ENCODE results near the gene CENPVL2.
A peak's percentile ranks its signal among the peaks of the same experiment; 100 is the strongest.
"Not testable (repeated sequence)": the region's sequence is repeated elsewhere in the genome, so short reads cannot be mapped to it uniquely, and the experiment has no call there.

The CENPVL2 gene

DNA sequence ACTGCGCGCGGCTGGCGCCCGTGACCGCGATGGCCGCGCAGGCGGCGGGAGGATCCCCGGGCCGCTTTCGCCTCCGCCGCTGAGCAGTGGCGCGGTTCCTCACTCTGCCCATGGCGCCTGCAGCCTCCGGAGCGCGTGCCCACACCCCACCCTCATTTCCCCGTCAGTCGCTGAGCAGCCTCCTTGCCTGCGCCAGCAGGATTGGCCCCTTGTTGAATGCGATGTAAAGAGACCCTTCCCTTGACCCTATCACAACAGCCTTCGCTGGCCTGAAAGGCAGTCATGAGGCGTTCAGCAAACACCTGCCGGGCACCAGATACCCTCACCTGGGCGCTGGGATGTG lies at the start of gene CENPVL2:
CENPVL2 (minus strand) TSS at position 112 of the 343 bp plus-strand sequence; CDS start at position 112, 0 bp downstream.
- not testable (repeated sequence) for H3K27me3 Mint-ChIP-seq, H3K36me3 Mint-ChIP-seq, H3K4me1 Mint-ChIP-seq, H3K9me3 Mint-ChIP-seq, H3K27ac Mint-ChIP-seq, H3K4me3 Mint-ChIP-seq

DNA sequence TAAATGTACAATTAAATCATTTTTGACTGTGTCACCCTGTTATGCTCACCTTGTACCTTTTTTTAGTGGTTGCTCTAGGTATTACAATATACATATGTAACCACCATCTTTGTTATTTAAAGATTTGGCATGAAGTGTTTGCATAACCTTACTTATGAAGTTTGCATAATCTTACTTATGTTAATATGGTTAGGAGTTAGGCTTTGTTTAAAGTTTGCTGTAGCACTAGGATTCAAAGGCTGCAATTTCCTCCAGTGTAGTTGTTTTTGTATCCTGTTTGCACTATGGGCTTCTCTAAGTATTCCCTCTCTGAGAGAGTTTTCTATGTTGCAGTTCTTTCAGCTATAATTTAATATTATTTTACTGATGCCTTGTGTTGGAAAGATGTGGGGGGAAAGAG lies 45.6 kb upstream of the CENPVL2 start:
- H3K9me3 Mint-ChIP-seq = no peaks in the 10 kb centered on the region
- H3K27me3 Mint-ChIP-seq = peaks cover 1% of the 10 kb centered on the region
- H3K4me1 Mint-ChIP-seq = no peaks in the 10 kb centered on the region
- H3K4me3 Mint-ChIP-seq = no peak overlapping the region
- no peak overlapping the region for H3K27ac Mint-ChIP-seq
- H3K36me3 Mint-ChIP-seq = no peaks in the 10 kb centered on the region

DNA sequence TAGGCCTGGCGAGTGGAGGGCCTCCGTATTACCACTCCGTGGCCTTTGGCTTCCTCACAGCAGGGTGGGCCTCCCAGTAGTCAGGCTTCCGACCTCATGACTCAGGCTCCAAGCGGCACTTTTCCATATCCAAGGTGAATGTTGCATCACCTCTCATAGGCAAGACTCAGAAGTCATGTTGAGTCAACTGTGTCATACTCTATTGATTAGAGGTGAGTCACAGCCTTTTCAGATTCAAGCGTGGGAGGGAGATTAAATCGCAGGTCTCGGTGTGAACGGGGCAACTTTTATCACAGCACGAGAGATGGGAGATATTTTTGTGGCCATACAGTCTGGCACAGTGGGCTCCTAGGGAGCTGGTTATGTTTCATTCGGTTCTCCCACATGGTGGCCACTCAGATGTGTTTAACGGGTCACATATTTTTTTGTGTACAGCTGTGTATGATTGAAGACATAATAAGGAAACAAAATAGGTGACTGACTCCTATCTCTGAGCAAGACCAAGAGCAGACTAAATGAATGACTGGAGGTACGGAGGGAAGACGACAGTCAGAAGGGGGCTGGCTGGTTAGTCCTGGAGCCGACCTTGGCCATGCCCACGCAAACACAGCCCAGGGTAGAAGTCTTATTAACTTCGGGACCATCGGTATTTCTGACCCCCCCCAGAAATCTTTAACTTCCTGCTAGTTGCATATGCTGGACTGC lies 30.5 kb upstream of the CENPVL2 start:
- H3K36me3 Mint-ChIP-seq, H3K27me3 Mint-ChIP-seq, H3K4me3 Mint-ChIP-seq: not testable (repeated sequence)

DNA sequence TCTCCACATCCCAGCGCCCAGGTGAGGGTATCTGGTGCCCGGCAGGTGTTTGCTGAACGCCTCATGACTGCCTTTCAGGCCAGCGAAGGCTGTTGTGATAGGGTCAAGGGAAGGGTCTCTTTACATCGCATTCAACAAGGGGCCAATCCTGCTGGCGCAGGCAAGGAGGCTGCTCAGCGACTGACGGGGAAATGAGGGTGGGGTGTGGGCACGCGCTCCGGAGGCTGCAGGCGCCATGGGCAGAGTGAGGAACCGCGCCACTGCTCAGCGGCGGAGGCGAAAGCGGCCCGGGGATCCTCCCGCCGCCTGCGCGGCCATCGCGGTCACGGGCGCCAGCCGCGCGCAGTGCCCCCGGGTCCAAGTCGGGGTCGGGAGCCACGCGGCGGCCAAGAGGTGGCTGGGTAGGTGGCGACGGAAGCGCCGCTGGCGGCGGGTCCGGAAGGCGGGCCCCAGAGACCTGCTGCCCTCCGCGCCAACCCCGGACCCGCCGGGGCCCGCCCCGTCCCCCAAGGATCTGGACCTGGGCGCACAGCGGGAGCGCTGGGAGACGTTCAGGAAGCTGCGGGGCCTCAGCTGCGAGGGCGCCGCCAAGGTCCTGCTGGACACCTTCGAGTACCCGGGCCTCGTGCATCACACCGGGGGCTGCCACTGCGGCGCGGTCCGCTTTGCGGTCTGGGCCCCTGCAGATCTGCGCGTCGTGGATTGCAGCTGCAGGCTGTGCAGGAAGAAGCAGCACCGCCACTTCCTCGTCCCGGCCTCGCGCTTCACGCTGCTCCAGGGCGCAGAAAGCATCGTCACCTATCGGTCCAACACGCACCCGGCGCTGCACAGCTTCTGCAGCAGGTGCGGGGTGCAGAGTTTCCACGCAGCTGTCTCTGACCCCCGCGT lies 27.9 kb upstream of the CENPVL2 start, which contains the start of gene CENPVL1:
CENPVL1 (plus strand) TSS at position 236 of the 888 bp plus-strand sequence; CDS start at position 236, 0 bp downstream.
- not testable (repeated sequence) for H3K9me3 Mint-ChIP-seq, H3K4me3 Mint-ChIP-seq, H3K27me3 Mint-ChIP-seq, H3K27ac Mint-ChIP-seq, H3K36me3 Mint-ChIP-seq, H3K4me1 Mint-ChIP-seq

More for the DNA sequence above, 30.5 kb upstream of the CENPVL2 start:
- not testable (repeated sequence) for H3K9me3 Mint-ChIP-seq, H3K4me1 Mint-ChIP-seq, H3K27ac Mint-ChIP-seq

DNA sequence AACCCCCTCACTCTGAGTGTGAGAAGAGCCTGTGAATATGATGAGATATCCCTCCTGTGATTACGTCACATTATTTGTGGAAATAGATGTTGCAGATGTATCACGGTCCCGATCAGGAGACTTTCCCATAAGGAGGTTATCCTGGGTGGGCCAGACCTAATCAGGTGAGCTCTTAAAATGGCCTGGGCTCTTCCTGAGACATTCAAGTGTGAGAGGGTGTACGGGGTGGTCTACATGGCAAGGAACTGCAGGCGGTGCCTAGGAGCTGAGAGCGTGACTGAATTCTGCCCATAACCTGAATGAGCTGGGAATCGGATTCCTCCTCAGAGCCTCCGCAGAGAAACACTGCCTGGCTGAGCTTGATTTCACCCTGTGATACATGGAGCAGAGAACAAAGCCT lies 14.8 kb upstream of the CENPVL2 start:
- Mint-ChIP-seq H3K27ac (no peak overlapping the region), H3K27me3 (no peaks in the 10 kb centered on the region), H3K9me3 (no peaks in the 10 kb centered on the region), H3K36me3 (no peaks in the 10 kb centered on the region), H3K4me1 (no peaks in the 10 kb centered on the region), H3K4me3 (no peak overlapping the region)

DNA sequence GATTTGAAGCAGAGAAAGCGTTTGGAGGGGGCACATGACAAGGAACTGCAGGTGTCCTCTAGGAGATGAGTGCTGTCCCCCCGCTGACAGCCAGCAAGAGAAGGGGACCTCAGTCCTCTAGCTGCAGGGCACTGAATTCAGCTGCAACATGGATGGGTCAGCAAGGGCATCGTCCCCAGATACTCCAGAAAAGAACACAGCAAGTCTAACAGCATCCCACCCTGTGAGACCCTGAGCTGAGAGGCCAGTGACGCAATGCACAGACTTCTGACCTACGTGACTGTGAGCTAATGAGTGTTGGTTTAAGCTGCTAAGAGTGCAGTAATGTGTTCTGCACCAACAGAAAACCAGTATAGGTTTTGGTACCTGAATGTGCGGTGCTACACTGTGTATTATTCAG lies 11.6 kb upstream of the CENPVL2 start:
- Mint-ChIP-seq H3K36me3 (no peaks in the 10 kb centered on the region), H3K4me3 (no peak overlapping the region), H3K27ac (no peak overlapping the region), H3K4me1 (no peaks in the 10 kb centered on the region), H3K9me3 (no peaks in the 10 kb centered on the region), H3K27me3 (no peaks in the 10 kb centered on the region)

DNA sequence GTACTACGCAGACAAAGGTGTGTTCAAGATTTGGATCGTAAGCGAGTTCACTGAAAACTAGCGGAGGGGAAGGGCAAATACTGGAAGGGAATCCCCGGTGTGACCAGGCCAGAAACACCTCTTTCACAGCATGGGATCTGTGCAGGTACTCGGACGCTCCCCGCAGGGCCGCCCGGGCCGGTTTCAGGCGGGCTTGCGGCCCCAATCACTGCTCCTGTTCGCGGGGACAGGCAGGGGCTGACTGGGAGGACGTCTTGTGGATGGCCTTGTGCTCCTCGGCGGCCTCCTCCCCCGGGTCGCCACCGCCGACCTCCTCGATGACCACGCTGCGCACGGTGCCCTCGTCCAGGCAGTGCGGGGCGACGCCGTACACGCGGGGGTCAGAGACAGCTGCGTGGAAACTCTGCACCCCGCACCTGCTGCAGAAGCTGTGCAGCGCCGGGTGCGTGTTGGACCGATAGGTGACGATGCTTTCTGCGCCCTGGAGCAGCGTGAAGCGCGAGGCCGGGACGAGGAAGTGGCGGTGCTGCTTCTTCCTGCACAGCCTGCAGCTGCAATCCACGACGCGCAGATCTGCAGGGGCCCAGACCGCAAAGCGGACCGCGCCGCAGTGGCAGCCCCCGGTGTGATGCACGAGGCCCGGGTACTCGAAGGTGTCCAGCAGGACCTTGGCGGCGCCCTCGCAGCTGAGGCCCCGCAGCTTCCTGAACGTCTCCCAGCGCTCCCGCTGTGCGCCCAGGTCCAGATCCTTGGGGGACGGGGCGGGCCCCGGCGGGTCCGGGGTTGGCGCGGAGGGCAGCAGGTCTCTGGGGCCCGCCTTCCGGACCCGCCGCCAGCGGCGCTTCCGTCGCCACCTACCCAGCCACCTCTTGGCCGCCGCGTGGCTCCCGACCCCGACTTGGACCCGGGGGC lies 567 bp downstream of the CENPVL2 start:
- not testable (repeated sequence) for H3K27me3 Mint-ChIP-seq, H3K36me3 Mint-ChIP-seq, H3K4me1 Mint-ChIP-seq, H3K4me3 Mint-ChIP-seq, H3K27ac Mint-ChIP-seq, H3K9me3 Mint-ChIP-seq

DNA sequence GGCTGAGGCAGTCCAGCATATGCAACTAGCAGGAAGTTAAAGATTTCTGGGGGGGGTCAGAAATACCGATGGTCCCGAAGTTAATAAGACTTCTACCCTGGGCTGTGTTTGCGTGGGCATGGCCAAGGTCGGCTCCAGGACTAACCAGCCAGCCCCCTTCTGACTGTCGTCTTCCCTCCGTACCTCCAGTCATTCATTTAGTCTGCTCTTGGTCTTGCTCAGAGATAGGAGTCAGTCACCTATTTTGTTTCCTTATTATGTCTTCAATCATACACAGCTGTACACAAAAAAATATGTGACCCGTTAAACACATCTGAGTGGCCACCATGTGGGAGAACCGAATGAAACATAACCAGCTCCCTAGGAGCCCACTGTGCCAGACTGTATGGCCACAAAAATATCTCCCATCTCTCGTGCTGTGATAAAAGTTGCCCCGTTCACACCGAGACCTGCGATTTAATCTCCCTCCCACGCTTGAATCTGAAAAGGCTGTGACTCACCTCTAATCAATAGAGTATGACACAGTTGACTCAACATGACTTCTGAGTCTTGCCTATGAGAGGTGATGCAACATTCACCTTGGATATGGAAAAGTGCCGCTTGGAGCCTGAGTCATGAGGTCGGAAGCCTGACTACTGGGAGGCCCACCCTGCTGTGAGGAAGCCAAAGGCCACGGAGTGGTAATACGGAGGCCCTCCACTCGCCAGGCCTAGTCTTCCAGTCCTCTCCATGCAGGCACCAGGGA lies 2.8 kb downstream of the CENPVL2 start:
- not testable (repeated sequence) for H3K4me3 Mint-ChIP-seq, H3K36me3 Mint-ChIP-seq, H3K27ac Mint-ChIP-seq

DNA sequence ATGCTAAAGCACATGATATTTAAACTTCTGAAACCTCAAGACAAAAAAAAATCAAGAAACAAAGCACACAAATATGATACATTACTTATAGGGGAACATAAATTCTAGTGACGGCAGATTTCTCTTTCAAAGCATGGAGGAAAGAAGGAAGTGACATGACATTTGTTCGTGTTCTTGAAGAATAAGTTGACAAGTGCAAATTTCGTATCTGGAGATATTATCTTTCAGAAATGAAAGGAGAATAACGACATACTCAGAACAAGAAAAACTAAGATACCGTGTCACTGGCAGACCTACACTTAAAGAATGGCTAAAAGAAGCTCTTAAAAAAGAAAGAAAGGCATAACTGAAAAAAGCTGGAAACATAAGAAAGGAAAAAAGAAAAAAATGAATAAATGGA lies 16.6 kb downstream of the CENPVL2 start:
- no peaks in the 10 kb centered on the region for H3K9me3 Mint-ChIP-seq
- H3K27ac Mint-ChIP-seq = no peak overlapping the region
- H3K4me3 Mint-ChIP-seq = peak overlapping the region; percentile 36
- no peaks in the 10 kb centered on the region for H3K36me3 Mint-ChIP-seq
- H3K4me1 Mint-ChIP-seq = peaks cover 6% of the 10 kb centered on the region
- H3K27me3 Mint-ChIP-seq = peaks cover 2% of the 10 kb centered on the region

More for the DNA sequence above, 2.8 kb downstream of the CENPVL2 start:
- H3K9me3 Mint-ChIP-seq, H3K4me1 Mint-ChIP-seq, H3K27me3 Mint-ChIP-seq: not testable (repeated sequence)

DNA sequence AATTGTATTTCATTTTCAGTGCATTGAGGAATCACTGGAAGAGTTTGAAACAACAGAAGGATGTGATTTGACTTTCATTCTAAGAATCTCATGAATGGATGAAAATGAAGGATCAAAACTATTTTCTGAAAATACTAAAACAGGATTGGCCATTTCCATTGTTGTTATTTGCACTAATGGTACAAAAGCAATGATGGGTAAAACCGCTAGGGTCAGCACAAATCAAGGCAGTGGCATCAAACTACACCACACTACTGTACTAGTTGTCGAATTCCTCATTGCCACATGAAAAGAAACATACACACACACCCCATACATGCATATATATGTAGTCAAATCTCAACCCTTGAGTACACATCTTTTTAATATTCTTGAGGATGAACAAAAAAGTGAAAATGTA lies 39.3 kb downstream of the CENPVL2 start:
- Mint-ChIP-seq H3K4me3 (no peak overlapping the region), H3K4me1 (no peaks in the 10 kb centered on the region), H3K9me3 (no peaks in the 10 kb centered on the region), H3K36me3 (no peaks in the 10 kb centered on the region), H3K27ac (no peak overlapping the region), H3K27me3 (peaks cover 10% of the 10 kb centered on the region)

DNA sequence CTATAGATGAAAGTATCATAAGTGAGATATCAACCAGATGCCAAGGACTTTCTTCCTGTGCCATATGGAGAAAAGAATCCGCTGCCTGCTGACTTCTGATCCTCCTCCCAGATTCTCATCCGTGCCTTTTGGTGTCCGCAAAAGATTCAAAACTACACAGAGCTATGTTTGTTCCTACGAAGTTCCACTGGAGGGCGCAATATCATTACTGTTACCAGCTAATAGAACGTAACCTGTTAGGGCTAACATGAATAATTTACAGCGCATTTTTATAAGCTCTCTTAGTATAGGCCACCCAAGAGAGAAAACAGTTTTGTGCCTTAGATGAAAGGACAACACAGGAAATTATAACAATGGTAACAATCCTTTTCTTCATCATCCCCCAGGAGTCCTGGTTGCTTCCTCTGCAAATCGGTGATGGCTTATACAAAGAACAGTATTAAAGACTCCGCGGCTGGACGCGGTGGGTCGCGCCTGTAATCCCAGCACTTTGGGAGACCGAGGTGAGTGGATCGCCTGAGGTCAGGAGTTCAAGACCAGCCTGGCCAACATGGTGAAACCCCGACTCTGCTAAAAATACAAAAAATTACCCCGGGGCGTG lies 41.1 kb downstream of the CENPVL2 start:
- Mint-ChIP-seq H3K4me1 (no peaks in the 10 kb centered on the region), H3K27me3 (peaks cover 9% of the 10 kb centered on the region), H3K4me3 (no peak overlapping the region), H3K36me3 (no peaks in the 10 kb centered on the region), H3K9me3 (no peaks in the 10 kb centered on the region), H3K27ac (no peak overlapping the region)

DNA sequence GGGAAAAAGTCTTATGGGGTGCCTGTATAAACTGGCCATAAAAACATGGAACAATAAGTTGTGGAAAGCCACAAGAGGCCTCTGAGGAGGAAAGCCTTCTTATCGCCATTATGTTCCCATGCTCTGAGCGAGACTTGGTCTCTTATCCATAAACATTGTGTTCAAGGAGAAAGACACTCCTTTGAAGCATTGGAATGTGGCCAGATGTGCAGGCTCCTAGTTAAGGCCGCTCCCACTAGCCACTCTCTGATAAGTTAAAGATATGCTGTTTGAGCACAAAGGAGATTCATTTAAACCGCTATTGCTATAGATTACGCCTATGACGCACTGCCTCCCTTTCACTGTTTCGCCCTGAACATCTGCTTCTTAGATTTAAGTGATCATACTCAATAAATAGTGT lies 46.1 kb downstream of the CENPVL2 start:
- H3K9me3 Mint-ChIP-seq, H3K4me3 Mint-ChIP-seq, H3K36me3 Mint-ChIP-seq, H3K27ac Mint-ChIP-seq, H3K4me1 Mint-ChIP-seq, H3K27me3 Mint-ChIP-seq: not testable (repeated sequence)

Data from activated naive CD4-positive, alpha-beta T cell treated with anti-CD3 and anti-CD28 coated beads, Interleukin-2, amount 50 U/mL, for 24 hours (primary cell).